ENCODE measurements around the gene ZNF384. TPM values are rescaled to one million over a fixed set of nuclear protein-coding genes. Genes with fewer than 3 reads are reported as not detected.
A peak's percentile ranks its signal among the peaks of the same experiment; 100 is the strongest.

Gene ZNF384
- total RNA-seq, 2 experiments from 2014 or later, result 67.6 TPM

- POLR2A ChIA-PET, result interaction anchor here (0.6 to 1.9 kb wide), 6 partner anchors 10 to 89 kb away, joined by 3 to 12 read pairs (median 5); partner anchors contain the start of genes ACRBP, COPS7A and ZNF384
- H3K4me3 ChIP-seq (ENCODE audit: low read length), result peak overlapping the region; percentile 34
- intact Hi-C loops (cut with DNase I, micrococcal nuclease), result no loop called here
These were observed 53.8 kb downstream of the ZNF384 start for GRCh38 chr12:6635375-6635855.

GRCh38 chr12:6632026-6632983, 56.9 kb downstream of the ZNF384 start:
- peaks cover 63% of the 10 kb centered on the region for H3K4me1 Mint-ChIP-seq (ENCODE audit: low read depth)
- CTCF ChIA-PET, result interaction anchor here (0.8 kb wide), 1 partner anchor 12 kb away, joined by 3 read pairs; no protein-coding TSS in a partner anchor

More at GRCh38 chr12:6635375-6635855, 53.8 kb downstream of the ZNF384 start:
- peak in 5 of 14 experiments; percentile 16 to 69 (median 43) for DNase-seq
- no peak for TF ChIP-seq CTCF (IDR thresholded peaks at IDR 0.05)
- H3K27ac Mint-ChIP-seq, result peak overlapping the region; percentile 76
- Histone ChIP-seq H3K27ac (ENCODE audit: low read depth in 1 of 2, low read length in 2 of 2) (peak overlapping the region in 1 of 2 donors; percentile 35), H3K4me1 (ENCODE audit: insufficient read depth, low read length) (peaks cover 66% of the 10 kb centered on the region), H3K9me3 (ENCODE audit: control insufficient read depth in 1 of 2, insufficient read depth in 1 of 2, low read length in 2 of 2) (no peaks in the 10 kb centered on the region), H3K36me3 (ENCODE audit: insufficient read depth, low read length) (no peaks in the 10 kb centered on the region), H3K27me3 (ENCODE audit: control insufficient read depth in 1 of 2, insufficient read depth in 2 of 2, low read length in 2 of 2) (no peaks in the 10 kb centered on the region)
- H3K4me1 Mint-ChIP-seq (ENCODE audit: low read depth), result peaks cover 51% of the 10 kb centered on the region
- no peaks in the 10 kb centered on the region for H3K27me3 Mint-ChIP-seq
- CTCF ChIA-PET, result no interaction called here
- peak overlapping the region; percentile 71 for H3K4me3 Mint-ChIP-seq
- peak; percentile 24 for ATAC-seq (ENCODE audit: poor library complexity)
- no peaks in the 10 kb centered on the region for H3K9me3 Mint-ChIP-seq
- H3K36me3 Mint-ChIP-seq (ENCODE audit: low read depth), result no peaks in the 10 kb centered on the region

More at GRCh38 chr12:6632026-6632983, 56.9 kb downstream of the ZNF384 start:
- ATAC-seq (ENCODE audit: poor library complexity) (peak; percentile 81), DNase-seq (peak in 13 of 14 experiments; percentile 29 to 84 (median 47))
- Histone ChIP-seq H3K36me3 (ENCODE audit: insufficient read depth, low read length) (no peaks in the 10 kb centered on the region), H3K27ac (ENCODE audit: low read depth in 1 of 2, low read length in 2 of 2) (peak overlapping the region; percentile 66 to 67), H3K4me1 (ENCODE audit: insufficient read depth, low read length) (peaks cover 70% of the 10 kb centered on the region), H3K4me3 (ENCODE audit: low read length) (peak overlapping the region; percentile 51), H3K27me3 (ENCODE audit: control insufficient read depth in 1 of 2, insufficient read depth in 2 of 2, low read length in 2 of 2) (no peaks in the 10 kb centered on the region), H3K9me3 (ENCODE audit: control insufficient read depth in 1 of 2, insufficient read depth in 1 of 2, low read length in 2 of 2) (no peaks in the 10 kb centered on the region)
- no peak for TF ChIP-seq CTCF (IDR thresholded peaks at IDR 0.05)
- intact Hi-C loops (cut with DNase I, micrococcal nuclease), result loop anchor here in 1 of 2 experiments (2.0 kb wide), 1 partner anchor 30 kb away; the partner anchor contains the start of gene ING4
- Mint-ChIP-seq H3K36me3 (ENCODE audit: low read depth) (no peaks in the 10 kb centered on the region), H3K27ac (peak overlapping the region; percentile 91), H3K27me3 (no peaks in the 10 kb centered on the region), H3K9me3 (no peaks in the 10 kb centered on the region), H3K4me3 (peak overlapping the region; percentile 78)
- POLR2A ChIA-PET, result interaction anchor here (0.7 to 1.9 kb wide), 10 partner anchors 10 to 155 kb away, joined by 3 to 10 read pairs (median 5); partner anchors contain the start of genes COPS7A and ZNF384

Measured in CD4-positive, alpha-beta T cell (primary cell).